Keratinocyte (primary cell): ENCODE results near the gene COA7. TPM values are rescaled to one million over a fixed set of nuclear protein-coding genes. Genes with fewer than 3 reads are reported as not detected.

Source experiments
- DNase-seq: peaks from one replicate; pipeline ENCODE4 v3.0.0-alpha.2; 2011; ENCODE audit warnings: low read depth, missing footprints, low spot score
- FAIRE-seq: peaks from 2 replicates; lab custom pipeline; 2011; peaks lifted over from hg19 to GRCh38; lab: Jason Lieb, UNC
- H2AFZ ChIP-seq: 2 replicates; pipeline ENCODE4 v1.6.0; 2012; ENCODE audit warnings: low read length, control low read depth, inconsistent platforms; ENCODE audit not compliant: control insufficient read depth
- H3K27ac ChIP-seq: 2 replicates; pipeline ENCODE4 v1.5.1; 2011; ENCODE audit warnings: low read length; ENCODE audit not compliant: control insufficient read depth, insufficient read depth
- H3K27me3 ChIP-seq: 3 replicates; pipeline ENCODE4 v1.6.0; 2011; ENCODE audit warnings: low read length; ENCODE audit not compliant: control insufficient read depth, insufficient read depth; ENCODE audit errors: extremely low read depth
- H3K36me3 ChIP-seq, 2 experiments: 2 replicates in 1 of 2; 3 replicates in 1 of 2; pipeline ENCODE4 v1.5.1; 2011; ENCODE audit warnings: low read length in 2 of 2, mild to moderate bottlenecking in 1 of 2; ENCODE audit not compliant: control insufficient read depth in 2 of 2, insufficient read depth in 2 of 2; ENCODE audit errors: extremely low read depth in 1 of 2
- H3K4me1 ChIP-seq: 3 replicates; pipeline ENCODE4 v1.5.1; 2011; ENCODE audit warnings: low read length; ENCODE audit not compliant: control insufficient read depth, insufficient read depth; ENCODE audit errors: extremely low read depth
- H3K4me2 ChIP-seq: 3 replicates; pipeline ENCODE4 v1.6.0; 2011; ENCODE audit warnings: low read depth, low read length; ENCODE audit not compliant: control insufficient read depth, insufficient read depth; ENCODE audit errors: extremely low read depth
- H3K4me3 ChIP-seq, 3 experiments: fragments of 200-600 bp in 1 of 3; sonication (generic) in 1 of 3; 2 replicates in 2 of 3; 3 replicates in 1 of 3; pipeline ENCODE4 v1.5.1; 2011 to 2016; ENCODE audit warnings: low read length in 3 of 3, mild to moderate bottlenecking in 3 of 3, control low read depth in 2 of 3, inconsistent platforms in 1 of 3, low read depth in 1 of 3, mixed read lengths in 1 of 3, mixed run types in 1 of 3, moderate library complexity in 1 of 3; ENCODE audit not compliant: control insufficient read depth in 2 of 3, insufficient read depth in 2 of 3; ENCODE audit errors: extremely low read depth in 1 of 3
- H3K79me2 ChIP-seq: 2 replicates; pipeline ENCODE4 v1.6.0; 2012; ENCODE audit warnings: low read length; ENCODE audit not compliant: control insufficient read depth, insufficient read depth
- H3K9ac ChIP-seq: 3 replicates; pipeline ENCODE4 v1.6.0; 2011; ENCODE audit warnings: low read length; ENCODE audit not compliant: control insufficient read depth, insufficient read depth; ENCODE audit errors: extremely low read depth
- H3K9me1 ChIP-seq: 3 replicates; pipeline ENCODE4 v1.6.0; 2011; ENCODE audit warnings: low read length; ENCODE audit not compliant: control insufficient read depth, insufficient read depth; ENCODE audit errors: extremely low read depth
- H3K9me3 ChIP-seq: 2 replicates; pipeline ENCODE4 v1.5.1; 2012; ENCODE audit warnings: low read depth, low read length; ENCODE audit not compliant: control insufficient read depth
- H4K20me1 ChIP-seq: 3 replicates; pipeline ENCODE4 v1.6.0; 2011; ENCODE audit warnings: low read length; ENCODE audit not compliant: control insufficient read depth, insufficient read depth; ENCODE audit errors: extremely low read depth
- EZH2 ChIP-seq: IDR thresholded peaks from one replicate; pipeline ENCODE4 v1.6.1; 2012; ENCODE audit warnings: inconsistent platforms, mild to moderate bottlenecking, low read length, moderate library complexity
- dilution Hi-C: fragments of 300-500 bp; cut with MboI; formaldehyde crosslinking; loops from one replicate; pipeline ENCODE4 v1.7.0; 2020; ENCODE audit warnings: low sequenced_read_pairs; ENCODE audit not compliant: extremely low pct_ligation_motif_present
- polyA plus RNA-seq, 5 experiments: library from polyadenylated mRNA; depleted of rRNA in 3 of 5; stranded (reverse) in 3 of 5; stranded (forward) in 1 of 5; unstranded in 1 of 5; fragments of >200 nt; gene quantifications; 1 replicate in 1 of 5; 2 replicates in 3 of 5; 3 replicates in 1 of 5; pipeline versions ENCODE4 v1.2.1 to v1.2.3, GENCODE V29; 2011 to 2012; ENCODE audit warnings: missing spikeins in 2 of 5, low read depth in 1 of 5, low replicate concordance in 1 of 5
- TF ChIP-seq, protein P1 (sequence below), 3 experiments: IDR thresholded peaks in 1 of 3; conservative IDR thresholded peaks in 1 of 3; optimal IDR thresholded peaks in 1 of 3; 2 replicates in 2 of 3; 3 replicates in 1 of 3; pipeline versions ENCODE3 to v1.5.1; 2011; ENCODE audit warnings: low read length in 3 of 3, mild to moderate bottlenecking in 3 of 3, moderate library complexity in 2 of 3, control low read depth in 1 of 3, inconsistent platforms in 1 of 3; ENCODE audit not compliant: insufficient read depth in 2 of 3; ENCODE audit errors: extremely low read depth in 1 of 3

The COA7 gene
- polyA plus RNA-seq, 1 donor (not counting 4 experiments of a cell fraction or from before 2014, with no cell fraction given): 23.5 TPM

DNA sequence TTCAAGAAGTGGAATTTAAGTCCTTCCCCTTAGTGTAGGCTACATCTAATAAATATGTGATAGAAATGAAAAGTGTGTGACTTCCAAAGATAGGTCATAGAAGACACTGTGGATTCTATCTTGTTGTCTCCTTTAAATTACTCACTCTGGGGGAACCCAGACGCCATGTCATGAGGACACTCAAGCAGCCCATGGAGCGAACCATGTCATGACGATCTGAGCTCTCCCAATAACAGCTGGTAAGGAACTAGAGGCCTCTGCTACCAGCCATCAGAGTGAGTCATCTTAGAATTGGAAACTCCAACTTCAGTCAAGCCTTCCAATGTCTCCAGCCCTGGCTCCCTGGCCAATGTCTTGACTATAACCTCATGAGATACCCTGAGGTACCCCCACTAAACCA lies 6.3 kb downstream of the COA7 start:
- Histone ChIP-seq H3K27me3 (no peaks in the 10 kb centered on the region), H3K79me2 (peaks cover 43% of the 10 kb centered on the region), H3K9me3 (no peaks in the 10 kb centered on the region), H4K20me1 (no peaks in the 10 kb centered on the region), H3K4me2 (no peak overlapping the region), H3K36me3 (peaks cover 17 to 27% of the 10 kb centered on the region in 2 experiments), H3K9ac (no peak overlapping the region), H3K27ac (no peak overlapping the region), H3K9me1 (no peaks in the 10 kb centered on the region), H2AFZ (no peak overlapping the region), H3K4me3 (no peak overlapping the region), H3K4me1 (no peaks in the 10 kb centered on the region)
- no peak for TF ChIP-seq EZH2
- TF ChIP-seq, protein P1, sequence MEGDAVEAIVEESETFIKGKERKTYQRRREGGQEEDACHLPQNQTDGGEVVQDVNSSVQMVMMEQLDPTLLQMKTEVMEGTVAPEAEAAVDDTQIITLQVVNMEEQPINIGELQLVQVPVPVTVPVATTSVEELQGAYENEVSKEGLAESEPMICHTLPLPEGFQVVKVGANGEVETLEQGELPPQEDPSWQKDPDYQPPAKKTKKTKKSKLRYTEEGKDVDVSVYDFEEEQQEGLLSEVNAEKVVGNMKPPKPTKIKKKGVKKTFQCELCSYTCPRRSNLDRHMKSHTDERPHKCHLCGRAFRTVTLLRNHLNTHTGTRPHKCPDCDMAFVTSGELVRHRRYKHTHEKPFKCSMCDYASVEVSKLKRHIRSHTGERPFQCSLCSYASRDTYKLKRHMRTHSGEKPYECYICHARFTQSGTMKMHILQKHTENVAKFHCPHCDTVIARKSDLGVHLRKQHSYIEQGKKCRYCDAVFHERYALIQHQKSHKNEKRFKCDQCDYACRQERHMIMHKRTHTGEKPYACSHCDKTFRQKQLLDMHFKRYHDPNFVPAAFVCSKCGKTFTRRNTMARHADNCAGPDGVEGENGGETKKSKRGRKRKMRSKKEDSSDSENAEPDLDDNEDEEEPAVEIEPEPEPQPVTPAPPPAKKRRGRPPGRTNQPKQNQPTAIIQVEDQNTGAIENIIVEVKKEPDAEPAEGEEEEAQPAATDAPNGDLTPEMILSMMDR (optimal IDR thresholded peaks at IDR 0.05 in 1 of 3, IDR thresholded peaks at IDR 0.05 in 1 of 3, conservative IDR thresholded peaks at IDR 0.05 in 1 of 3; ENCODE audit: extremely low read depth in 1 of 3, insufficient read depth in 2 of 3, low read length in 3 of 3): no peak
- DNase-seq: no peak
- dilution Hi-C loops: no loop called here
- FAIRE-seq: no peak

DNA sequence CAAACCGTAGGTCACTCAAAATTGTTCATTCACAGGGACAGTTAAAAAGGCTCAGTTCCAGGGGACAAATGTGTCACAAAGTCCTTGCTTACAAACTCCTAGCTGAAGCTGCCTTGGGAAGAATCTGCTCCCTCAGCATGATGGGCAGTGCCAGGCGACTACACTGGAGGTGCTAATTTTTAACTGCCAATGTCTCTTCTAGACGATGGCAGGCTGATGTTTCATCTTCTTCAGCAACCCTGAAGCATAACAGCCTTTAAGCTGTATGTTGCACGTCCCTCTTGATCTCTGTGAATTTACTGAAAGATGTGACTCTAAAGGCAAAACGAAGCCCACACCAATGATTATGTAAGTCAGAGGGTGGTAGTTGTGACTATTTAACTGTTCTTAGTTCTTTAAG lies 11.3 kb downstream of the COA7 start:
- dilution Hi-C loops: no loop called here
- Histone ChIP-seq H3K36me3 (peaks cover 15 to 17% of the 10 kb centered on the region in 2 experiments), H3K79me2 (no peaks in the 10 kb centered on the region), H3K9ac (no peak overlapping the region), H3K9me1 (no peaks in the 10 kb centered on the region), H3K4me3 (no peak overlapping the region), H3K27me3 (no peaks in the 10 kb centered on the region), H3K4me1 (no peaks in the 10 kb centered on the region), H3K27ac (no peak overlapping the region), H4K20me1 (no peaks in the 10 kb centered on the region), H3K9me3 (no peaks in the 10 kb centered on the region), H3K4me2 (no peak overlapping the region), H2AFZ (no peak overlapping the region)
- TF ChIP-seq, protein P1 (optimal IDR thresholded peaks at IDR 0.05 in 1 of 3, IDR thresholded peaks at IDR 0.05 in 1 of 3, conservative IDR thresholded peaks at IDR 0.05 in 1 of 3; ENCODE audit: extremely low read depth in 1 of 3, insufficient read depth in 2 of 3, low read length in 3 of 3): no peak
- TF ChIP-seq EZH2: no peak
- no peak for DNase-seq
- FAIRE-seq: no peak
